H1 (cell line): ENCODE measurements around the gene CPD.

ENCODE experiments used
- CEBPB ChIP-seq: IDR thresholded peaks from 2 replicates; pipeline ENCODE4 v1.6.1; 2012; ENCODE audit warnings: low read depth, low read length
- CHD2 ChIP-seq: IDR thresholded peaks from 2 replicates; pipeline ENCODE4 v1.6.1; 2012; ENCODE audit warnings: low read length, improper control_type of control experiment
- CREB1 ChIP-seq: IDR thresholded peaks from 2 replicates; pipeline ENCODE4 v1.6.1; 2012; ENCODE audit warnings: inconsistent platforms
- CTCF ChIP-seq, 3 experiments: IDR thresholded peaks; 1 replicate in 2 of 3; 2 replicates in 1 of 3; pipeline versions ENCODE4 v1.5.1 to v1.6.1; 2011; ENCODE audit warnings: low read length in 3 of 3, mild to moderate bottlenecking in 3 of 3, inconsistent platforms in 2 of 3, low read depth in 1 of 3, moderate library complexity in 1 of 3; ENCODE audit not compliant: insufficient read depth in 1 of 3; ENCODE audit errors: control extremely low read depth in 1 of 3
- EZH2 ChIP-seq: fragments of 200-600 bp; sonication (generic); IDR thresholded peaks from 2 replicates; pipeline ENCODE4 v1.7.1; 2012; ENCODE audit warnings: low read depth, mild to moderate bottlenecking, moderate library complexity, low read length, inconsistent platforms; ENCODE audit not compliant: severe bottlenecking
- FOSL1 ChIP-seq: IDR thresholded peaks from 2 replicates; pipeline ENCODE4 v1.6.1; 2011; ENCODE audit warnings: mild to moderate bottlenecking, low read depth, low read length, moderate library complexity; ENCODE audit not compliant: insufficient read depth
- JUN ChIP-seq: IDR thresholded peaks from 2 replicates; pipeline ENCODE4 v1.6.1; 2011; ENCODE audit warnings: low read depth, mild to moderate bottlenecking, improper control_type of control experiment, low read length
- KDM5A ChIP-seq: fragments of 200-600 bp; IDR thresholded peaks from 2 replicates; pipeline ENCODE4 v1.7.1; 2012; ENCODE audit warnings: mild to moderate bottlenecking, low read length, inconsistent platforms, mixed read lengths
- MAFK ChIP-seq: IDR thresholded peaks from 2 replicates; pipeline ENCODE4 v1.6.1; 2012; ENCODE audit warnings: low read depth, mild to moderate bottlenecking, improper control_type of control experiment, low read length
- MAX ChIP-seq: IDR thresholded peaks from 2 replicates; pipeline ENCODE4 v1.6.1; 2012; ENCODE audit warnings: inconsistent platforms
- PHF8 ChIP-seq: fragments of 200-600 bp; sonication (generic); conservative IDR thresholded peaks from 2 replicates; pipeline ENCODE4 v1.7.1; 2012; ENCODE audit warnings: low read depth, mild to moderate bottlenecking, inconsistent platforms, low read length, moderate library complexity
- POLR2A ChIP-seq, 2 experiments: IDR thresholded peaks; 1 replicate in 1 of 2; 2 replicates in 1 of 2; pipeline ENCODE4 v1.6.1; 2011; ENCODE audit warnings: low read depth in 2 of 2, low read length in 2 of 2, mild to moderate bottlenecking in 2 of 2; ENCODE audit errors: control extremely low read depth in 1 of 2
- POLR2AphosphoS5 ChIP-seq: IDR thresholded peaks from 2 replicates; pipeline ENCODE4 v1.6.1; 2011; ENCODE audit warnings: low read depth, low read length
- SIN3A ChIP-seq, 2 experiments: IDR thresholded peaks in 1 of 2; conservative IDR thresholded peaks in 1 of 2; 2 replicates each; pipeline ENCODE4 v1.6.1; 2011 to 2012; ENCODE audit warnings: low read length in 2 of 2, improper control_type of control experiment in 1 of 2, low read depth in 1 of 2, mild to moderate bottlenecking in 1 of 2

- no peak for TF ChIP-seq CTCF (IDR thresholded peaks at IDR 0.05; ENCODE audit: control extremely low read depth in 1 of 3, insufficient read depth in 1 of 3, low read depth in 1 of 3, low read length in 3 of 3)
- TF ChIP-seq POLR2A (IDR thresholded peaks at IDR 0.05; ENCODE audit: control extremely low read depth in 1 of 2, low read depth in 2 of 2, low read length in 2 of 2): no peak
- no peak for TF ChIP-seq MAFK
- TF ChIP-seq PHF8: no peak
- no peak for TF ChIP-seq EZH2
- no peak for TF ChIP-seq JUN
- no peak for TF ChIP-seq CREB1
- no peak for TF ChIP-seq CHD2
- no peak for TF ChIP-seq KDM5A
- no peak for TF ChIP-seq POLR2AphosphoS5
- TF ChIP-seq SIN3A (conservative IDR thresholded peaks at IDR 0.05 in 1 of 2, IDR thresholded peaks at IDR 0.05 in 1 of 2; ENCODE audit: low read depth in 1 of 2, low read length in 2 of 2): no peak
- no peak for TF ChIP-seq CEBPB
- TF ChIP-seq MAX: no peak
- no peak for TF ChIP-seq FOSL1
These were observed 140.4 kb downstream of the CPD start for GRCh38 chr17:30519166-30519565.
